GM12864 (cell line): ENCODE data around the gene SLC24A1.

ENCODE experiments used
- DNase-seq: peaks from one replicate; pipeline ENCODE4 v3.0.0-alpha.2; 2011; ENCODE audit warnings: low read depth
- H3K4me3 ChIP-seq: 2 replicates; pipeline ENCODE4 v1.5.1; 2011; ENCODE audit warnings: mild to moderate bottlenecking, low read depth, low read length, control low read depth
- CTCF ChIP-seq: IDR thresholded peaks from 2 replicates; pipeline ENCODE4 v1.5.1; 2011; ENCODE audit warnings: low read depth, mild to moderate bottlenecking, moderate library complexity, low read length, control low read depth, inconsistent platforms; ENCODE audit errors: missing control alignments

Gene SLC24A1

GRCh38 chr15:65618560-65619109 is 3.1 kb upstream of the SLC24A1 start:
- TF ChIP-seq CTCF, result no peak
- no peak for DNase-seq
- H3K4me3 ChIP-seq, result no peak overlapping the region

GRCh38 chr15:65619626-65620290 is 2.0 kb upstream of the SLC24A1 start:
- no peak for TF ChIP-seq CTCF
- DNase-seq, result no peak

GRCh38 chr15:65620833-65621232 is 905 bp upstream of the SLC24A1 start:
- H3K4me3 ChIP-seq, result no peak overlapping the region
- no peak for DNase-seq
- no peak for TF ChIP-seq CTCF

More at GRCh38 chr15:65619626-65620290, 2.0 kb upstream of the SLC24A1 start:
- H3K4me3 ChIP-seq, result no peak overlapping the region

GRCh38 chr15:65623103-65623502 is 1.4 kb downstream of the SLC24A1 start:
- no peak for DNase-seq
- H3K4me3 ChIP-seq, result no peak overlapping the region
- TF ChIP-seq CTCF, result no peak

GRCh38 chr15:65626856-65627255 is 5.1 kb downstream of the SLC24A1 start:
- DNase-seq, result no peak
- no peak for TF ChIP-seq CTCF
- H3K4me3 ChIP-seq, result no peak overlapping the region

- no peak overlapping the region for H3K4me3 ChIP-seq
- TF ChIP-seq CTCF, result no peak
- DNase-seq, result no peak
Measured at GRCh38 chr15:65629548-65629947, 7.8 kb downstream of the SLC24A1 start.

- no peak for DNase-seq
- no peak overlapping the region for H3K4me3 ChIP-seq
- no peak for TF ChIP-seq CTCF
Measured at GRCh38 chr15:65630760-65631159, 9.0 kb downstream of the SLC24A1 start.
